ENCODE data around the gene C17orf114.

C17orf114 gene

GRCh38 chr17:4823373-4824089 lies 21.4 kb upstream of the C17orf114 start:
- no peak for DNase-seq (ENCODE audit: low read depth)

- no peak for DNase-seq (ENCODE audit: low read depth)
These were observed 20.7 kb upstream of the C17orf114 start for GRCh38 chr17:4822835-4823234.

GRCh38 chr17:4818276-4818675 lies 16.1 kb upstream of the C17orf114 start:
- DNase-seq (ENCODE audit: low read depth), result no peak

- no peak for DNase-seq (ENCODE audit: low read depth)
These were observed 14.7 kb upstream of the C17orf114 start for GRCh38 chr17:4816826-4817225.

GRCh38 chr17:4815043-4815675 lies 13.0 kb upstream of the C17orf114 start:
- DNase-seq (ENCODE audit: low read depth), result no peak

- DNase-seq (ENCODE audit: low read depth), result no peak
These were observed 10.6 kb upstream of the C17orf114 start for GRCh38 chr17:4812690-4813089.

GRCh38 chr17:4811471-4811870 lies 9.3 kb upstream of the C17orf114 start:
- no peak for DNase-seq (ENCODE audit: low read depth)

GRCh38 chr17:4810696-4811290 lies 8.7 kb upstream of the C17orf114 start:
- no peak for DNase-seq (ENCODE audit: low read depth)

- DNase-seq (ENCODE audit: low read depth), result no peak
These were observed 6.2 kb upstream of the C17orf114 start for GRCh38 chr17:4808378-4808767.

- no peak for DNase-seq (ENCODE audit: low read depth)
These were observed 5.7 kb upstream of the C17orf114 start for GRCh38 chr17:4807605-4808377.

GRCh38 chr17:4806777-4807604 lies 4.9 kb upstream of the C17orf114 start, which contains the start of gene PLD2:
PLD2 (plus strand) TSS chr17:4807152; CDS start chr17:4807773, 621 bp downstream.
- peak; percentile 94 for DNase-seq (ENCODE audit: low read depth)

GRCh38 chr17:4806456-4806776 lies 4.3 kb upstream of the C17orf114 start:
- DNase-seq (ENCODE audit: low read depth), result no peak

- no peak for DNase-seq (ENCODE audit: low read depth)
These were observed 1.5 kb downstream of the C17orf114 start for GRCh38 chr17:4800462-4801196.

GRCh38 chr17:4796552-4796920 lies 5.6 kb downstream of the C17orf114 start:
- peak; percentile 67 for DNase-seq (ENCODE audit: low read depth)

GRCh38 chr17:4795168-4795567 lies 7.0 kb downstream of the C17orf114 start:
- no peak for DNase-seq (ENCODE audit: low read depth)

GRCh38 chr17:4790705-4791088 lies 11.4 kb downstream of the C17orf114 start:
- DNase-seq (ENCODE audit: low read depth), result no peak

GRCh38 chr17:4789951-4790704 lies 12.0 kb downstream of the C17orf114 start:
- peak; percentile 93 for DNase-seq (ENCODE audit: low read depth)

- DNase-seq (ENCODE audit: low read depth), result no peak
These were observed 12.5 kb downstream of the C17orf114 start for GRCh38 chr17:4789701-4789950.

- no peak for DNase-seq (ENCODE audit: low read depth)
These were observed 13.1 kb downstream of the C17orf114 start, which contains the start of gene GLTPD2 for GRCh38 chr17:4788807-4789700. GLTPD2 (plus strand) TSS chr17:4788964; CDS start chr17:4789012, 48 bp downstream.

Data from Daoy (cell line).